Activated effector memory CD4-positive, alpha-beta T cell treated with anti-CD3 and anti-CD28 coated beads, Interleukin-2, amount 50 U/mL, for 16 hours (primary cell): ENCODE data around the gene CDADC1.
A peak's percentile ranks its signal among the peaks of the same experiment; 100 is the strongest.
"Not testable (repeated sequence)": the region's sequence is repeated elsewhere in the genome, so short reads cannot be mapped to it uniquely, and the experiment has no call there.

Source experiments
- DNase-seq: peaks from one replicate; pipeline ENCODE4 v3.0.0-alpha.2; 2020

Gene CDADC1

DNA sequence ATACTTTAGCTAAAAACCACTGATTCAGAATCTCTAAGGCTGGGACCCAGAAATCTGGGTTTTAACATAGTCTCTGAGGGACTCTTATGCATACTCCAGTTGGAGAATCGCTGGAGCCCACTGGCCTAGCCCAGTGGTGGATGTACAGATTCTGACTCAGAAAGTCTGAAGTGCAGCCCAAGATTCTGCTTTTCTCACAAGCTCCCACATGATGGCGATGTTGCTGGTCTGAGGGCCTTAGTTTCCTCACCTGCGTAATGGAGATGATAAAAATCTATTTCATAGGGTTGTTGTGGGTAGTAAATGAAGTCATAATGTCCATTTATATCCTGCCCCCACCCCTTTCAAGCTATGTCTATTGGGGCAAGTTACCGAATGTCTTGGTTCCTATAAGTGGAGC is 7.7 kb upstream of the CDADC1 start:
- DNase-seq: peak; percentile 73

DNA sequence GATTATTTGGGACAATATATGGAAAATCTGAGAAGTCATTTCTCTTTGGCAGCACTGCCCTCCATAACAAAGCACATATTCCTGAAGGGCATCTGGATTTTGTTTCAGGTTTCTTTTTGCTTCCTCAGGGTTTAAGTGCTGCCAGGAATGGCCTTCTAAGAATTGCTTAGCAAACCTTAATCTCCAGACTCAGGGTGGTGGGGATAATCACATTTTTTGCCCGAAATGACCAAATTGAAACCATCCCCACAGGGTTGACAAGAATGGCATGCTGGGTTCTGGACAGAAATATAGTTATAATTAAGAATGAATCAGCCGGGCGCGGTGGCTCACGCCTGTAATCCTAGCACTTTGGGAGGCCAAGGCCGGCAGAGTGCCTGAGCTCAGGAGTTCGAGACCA is 6.4 kb upstream of the CDADC1 start:
- DNase-seq: no peak

DNA sequence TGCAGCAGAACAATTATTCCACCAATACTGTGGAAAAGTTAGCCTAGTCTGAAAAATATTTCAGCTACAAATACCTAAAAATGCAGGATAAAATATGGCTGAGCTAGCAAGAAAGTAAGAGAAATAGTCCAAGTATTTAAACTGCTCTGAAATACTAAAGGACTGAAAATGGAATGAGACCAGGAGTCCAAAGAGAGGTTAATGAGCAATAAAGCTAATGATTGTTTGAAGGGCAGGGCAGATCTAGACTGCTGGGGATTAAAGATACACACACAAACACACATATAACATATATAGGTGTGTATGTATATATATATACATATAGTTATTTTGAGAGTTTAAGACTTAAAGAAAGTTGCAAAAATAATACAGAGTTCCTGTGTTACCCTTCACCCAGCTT is 2.6 kb upstream of the CDADC1 start:
- DNase-seq: no peak

DNA sequence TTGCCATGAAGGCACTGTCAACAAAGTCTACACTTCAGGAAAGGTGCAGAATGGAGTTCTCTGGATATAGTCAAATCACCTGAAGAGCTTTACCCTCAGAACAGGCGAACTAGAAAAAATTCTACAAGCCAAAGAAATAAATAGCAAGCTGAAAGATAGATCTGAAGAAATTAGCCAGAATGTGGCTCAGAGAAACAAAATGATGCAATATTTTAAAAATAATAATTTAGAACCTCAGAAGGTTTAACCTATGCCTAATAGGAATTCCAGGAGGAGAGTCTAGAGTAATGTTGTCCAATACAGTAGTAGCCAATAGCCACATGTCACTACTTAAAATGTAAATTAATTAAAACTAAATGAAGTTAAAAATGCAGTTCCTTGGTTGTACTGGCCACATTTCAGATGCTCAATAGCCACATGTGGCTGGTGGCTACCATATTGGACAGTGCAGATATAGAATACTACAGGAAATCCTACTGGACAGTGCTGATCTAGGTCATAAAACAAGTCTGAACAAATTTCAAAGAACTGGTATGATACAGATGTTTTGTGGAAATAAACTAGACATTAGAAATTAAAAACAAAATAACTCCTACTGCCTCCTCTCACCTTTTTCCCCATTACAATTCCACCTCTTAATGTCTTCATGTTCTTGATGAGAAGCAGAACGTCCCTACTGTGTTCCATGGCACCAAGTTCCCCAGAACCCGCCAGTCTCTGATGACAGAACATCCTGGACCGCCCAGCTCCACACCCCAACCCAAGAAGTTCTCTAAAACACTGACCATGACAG is 679 bp upstream of the CDADC1 start:
- no peak for DNase-seq

DNA sequence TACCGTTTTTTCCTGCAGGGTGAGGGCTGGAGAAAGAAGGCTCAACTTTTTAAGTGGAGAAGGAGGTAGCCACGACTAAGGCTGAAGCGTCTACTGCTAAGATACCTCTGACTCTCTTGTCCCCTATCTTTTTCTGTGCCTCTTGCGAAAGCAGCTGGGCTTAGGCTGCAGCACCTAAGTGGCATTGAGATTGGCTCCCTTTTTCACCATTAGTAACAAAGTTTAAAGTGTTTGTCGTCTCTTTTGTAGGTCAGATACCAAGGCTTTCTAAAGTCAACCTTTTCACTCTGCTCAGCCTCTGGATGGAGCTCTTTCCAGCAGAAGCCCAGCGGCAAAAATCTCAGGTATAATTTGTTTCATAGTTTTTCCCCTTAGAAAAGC is 887 bp downstream of the CDADC1 start:
- no peak for DNase-seq

DNA sequence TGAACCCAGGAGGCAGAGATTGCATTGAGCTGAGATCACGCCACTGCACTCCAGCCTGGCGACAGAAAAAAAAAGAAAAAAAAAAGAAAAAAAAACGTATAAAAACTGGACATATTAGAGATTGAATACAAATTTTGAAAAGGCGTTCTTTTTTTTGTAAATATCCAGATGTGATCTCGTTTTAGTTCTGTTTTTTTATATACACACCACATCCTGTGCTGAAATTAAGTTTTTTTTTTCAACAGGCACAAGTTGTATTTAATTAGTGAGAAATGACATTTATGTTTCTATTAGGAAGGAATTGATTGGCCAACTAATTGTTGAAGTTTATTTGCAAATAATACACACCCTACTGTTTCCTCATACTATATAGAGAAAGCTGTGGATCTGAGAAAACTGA is 3.6 kb downstream of the CDADC1 start:
- DNase-seq: no peak

DNA sequence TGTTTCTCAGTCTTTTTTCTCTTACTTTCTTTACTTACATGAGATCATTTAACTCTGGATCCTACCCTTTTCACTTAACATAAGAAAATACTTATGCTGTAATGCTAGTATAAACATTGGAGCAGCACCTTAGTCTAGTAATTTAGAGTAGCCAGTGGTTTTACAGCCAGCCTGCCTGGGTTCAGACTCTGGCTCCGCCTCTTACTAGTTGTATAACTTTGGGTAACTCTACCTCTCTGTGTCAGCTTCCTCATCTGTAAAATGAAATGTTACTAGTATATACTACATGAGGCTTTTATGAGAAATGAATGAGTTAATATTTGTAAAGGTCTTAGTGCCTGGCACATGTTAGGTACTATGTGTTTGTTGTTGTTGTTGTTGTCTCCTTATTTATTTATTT is 5.6 kb downstream of the CDADC1 start:
- no peak for DNase-seq

DNA sequence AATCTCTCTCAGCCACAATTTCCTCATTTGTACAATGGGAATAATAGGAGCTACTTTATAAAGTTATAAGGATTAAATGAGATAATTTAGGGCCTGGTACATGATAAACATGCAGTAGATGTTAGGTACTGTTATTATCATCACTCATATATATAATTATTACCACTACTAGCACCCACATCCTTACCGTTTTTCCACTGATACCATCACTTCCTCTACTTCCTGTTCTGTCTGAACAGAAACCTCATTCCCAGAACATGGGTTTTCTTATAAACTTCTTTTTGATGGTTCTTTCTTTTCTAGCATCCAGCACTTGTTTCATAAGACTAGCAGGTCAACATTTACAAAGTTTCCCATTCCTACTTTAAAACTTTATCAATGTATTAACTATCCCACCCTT is 6.3 kb downstream of the CDADC1 start:
- DNase-seq: no peak

DNA sequence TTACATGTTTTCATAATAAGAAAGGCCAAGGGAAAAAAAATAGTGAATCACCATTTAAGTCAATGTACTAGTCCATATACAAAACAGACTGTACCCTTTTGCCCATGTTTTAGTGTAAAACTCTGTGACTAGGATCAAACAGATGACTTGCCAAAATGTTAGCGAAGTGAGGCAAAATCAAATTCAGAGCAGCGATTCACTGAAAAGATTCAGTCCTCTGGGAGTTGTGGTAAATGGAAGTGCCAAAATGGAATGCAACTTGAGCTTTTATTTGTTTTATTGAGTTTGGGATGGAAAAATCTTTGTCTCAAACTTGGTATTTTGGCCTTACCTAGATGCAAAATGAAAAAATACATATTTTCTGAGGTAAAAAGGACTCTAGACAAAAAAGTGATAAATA is 9.1 kb downstream of the CDADC1 start:
- DNase-seq: no peak

DNA sequence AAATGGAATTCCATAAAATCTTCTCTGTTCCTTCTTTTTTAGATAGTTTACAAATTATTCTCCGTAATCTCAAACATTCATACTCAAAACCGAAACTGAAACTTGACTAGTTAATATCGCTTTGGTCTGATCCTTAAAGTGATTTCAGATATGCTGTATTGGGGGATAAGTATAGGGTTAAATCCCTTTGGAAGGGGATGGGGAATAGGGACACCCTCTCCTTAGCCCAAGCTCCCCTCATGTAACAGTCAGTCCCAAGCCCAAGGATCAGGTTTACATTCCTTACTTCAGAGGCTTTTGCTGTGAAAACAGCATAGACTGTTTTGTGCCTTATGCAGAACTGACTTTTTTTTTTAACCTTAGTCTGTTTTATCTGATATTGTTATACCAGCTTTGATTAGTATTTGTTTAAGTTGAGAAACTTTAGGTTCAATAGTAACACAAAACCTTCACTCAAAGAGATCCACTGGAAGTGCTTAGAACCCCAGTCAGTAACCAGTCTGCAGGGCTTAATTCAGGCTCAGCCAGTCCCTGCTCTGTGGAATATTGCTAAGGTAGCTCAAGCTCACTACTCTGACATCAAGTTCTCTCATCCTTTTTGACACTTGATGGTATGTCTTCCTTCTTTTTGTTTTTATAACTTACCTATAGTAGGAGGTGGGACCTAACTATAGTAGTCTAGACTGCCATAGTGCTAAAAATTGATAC is 10.5 kb downstream of the CDADC1 start:
- DNase-seq: no peak

DNA sequence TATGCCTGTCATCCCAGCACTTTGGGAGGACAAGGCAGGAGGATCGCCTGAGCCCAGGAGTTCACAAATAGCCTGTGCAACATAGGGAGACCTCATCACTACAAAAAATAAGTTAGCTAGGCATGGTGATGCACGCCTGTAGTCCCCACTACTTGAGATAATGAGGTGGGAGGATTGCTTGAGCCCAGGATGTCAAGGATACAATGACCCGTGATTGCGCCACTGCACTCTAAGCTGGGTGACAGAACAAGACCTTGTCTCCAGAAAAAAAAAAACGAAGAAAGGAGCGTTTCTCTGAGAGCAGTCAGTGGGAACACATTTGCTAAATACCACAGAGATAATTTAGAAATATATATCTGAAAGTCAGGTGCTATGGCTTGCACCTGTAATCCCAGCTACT is 11.9 kb downstream of the CDADC1 start:
- DNase-seq: no peak

DNA sequence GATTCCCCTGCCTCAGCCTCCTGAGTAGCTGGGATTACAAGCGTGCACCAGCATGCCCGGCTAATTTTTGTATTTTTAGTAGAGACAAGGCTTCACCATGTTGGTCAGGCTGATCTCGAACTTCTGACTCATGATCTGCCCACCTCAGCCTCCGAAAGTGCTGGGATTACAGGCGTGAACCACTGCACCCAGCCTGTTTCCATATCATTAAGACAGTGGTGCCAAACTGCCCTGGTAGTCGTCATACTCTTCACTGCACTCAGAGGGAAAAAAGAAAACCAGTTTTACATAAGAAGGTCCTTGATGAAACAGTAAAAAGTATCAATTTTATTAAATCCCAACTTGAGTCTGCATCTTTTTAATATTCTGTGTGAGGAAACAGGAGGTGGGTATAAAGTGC is 14.9 kb downstream of the CDADC1 start:
- no peak for DNase-seq

DNA sequence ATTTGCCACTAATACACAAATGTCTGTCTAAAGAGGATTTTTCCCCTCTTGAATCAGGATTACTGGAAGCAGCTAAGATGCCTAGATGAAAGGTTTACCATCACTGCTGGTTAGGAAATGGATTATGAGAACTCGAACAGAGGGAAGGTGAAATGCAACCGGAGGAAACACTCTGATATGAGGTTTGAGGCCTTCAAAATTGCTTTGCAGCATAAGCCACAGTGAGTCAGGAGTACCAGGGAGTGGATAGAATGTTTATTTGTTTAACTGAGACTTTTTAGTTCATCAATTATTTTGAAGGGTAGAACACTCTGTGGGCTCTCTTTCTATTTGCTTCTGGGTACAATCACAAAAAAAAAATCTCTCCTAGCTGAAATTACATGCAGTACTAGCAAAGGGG is 18.1 kb downstream of the CDADC1 start:
- DNase-seq: no peak

DNA sequence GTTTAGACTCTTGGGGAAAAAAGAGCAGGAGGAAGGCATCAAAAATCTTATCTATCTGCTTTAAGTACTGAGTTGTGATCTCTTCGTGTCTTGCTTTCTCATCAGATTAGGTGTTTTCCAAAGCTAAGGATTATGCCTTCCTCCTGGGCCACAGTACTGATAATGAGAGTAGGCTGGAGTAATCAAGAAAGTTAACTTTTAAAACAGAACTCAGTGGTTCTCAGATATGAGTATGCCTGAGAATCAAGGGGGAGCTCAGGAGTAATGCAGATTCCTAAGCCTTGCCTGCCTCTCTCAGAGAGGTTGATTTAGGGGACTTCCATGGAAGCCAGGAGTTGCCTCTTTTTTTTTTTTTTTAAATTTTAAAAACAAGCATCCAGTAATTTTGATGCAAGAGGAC is 23.5 kb downstream of the CDADC1 start:
- DNase-seq: no peak

DNA sequence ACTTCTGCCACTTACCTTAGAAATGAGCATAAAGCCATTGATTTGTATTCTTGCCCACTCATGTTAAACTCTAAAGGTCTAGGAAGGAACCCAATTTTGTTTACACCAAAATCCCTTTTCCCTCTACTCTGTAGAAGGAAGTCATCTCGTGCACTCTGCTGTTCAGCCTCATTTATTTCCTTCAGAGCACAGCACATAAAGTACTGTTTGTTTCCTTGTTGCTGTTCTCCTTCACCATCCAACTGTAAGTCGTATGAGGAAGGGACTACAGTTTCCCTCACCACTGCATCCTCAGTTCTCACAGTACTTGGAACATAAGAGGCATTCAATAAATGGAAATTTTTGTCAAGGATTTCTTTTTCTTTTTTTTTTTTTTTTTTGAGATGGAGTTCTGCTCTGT is 24.6 kb downstream of the CDADC1 start:
- no peak for DNase-seq

DNA sequence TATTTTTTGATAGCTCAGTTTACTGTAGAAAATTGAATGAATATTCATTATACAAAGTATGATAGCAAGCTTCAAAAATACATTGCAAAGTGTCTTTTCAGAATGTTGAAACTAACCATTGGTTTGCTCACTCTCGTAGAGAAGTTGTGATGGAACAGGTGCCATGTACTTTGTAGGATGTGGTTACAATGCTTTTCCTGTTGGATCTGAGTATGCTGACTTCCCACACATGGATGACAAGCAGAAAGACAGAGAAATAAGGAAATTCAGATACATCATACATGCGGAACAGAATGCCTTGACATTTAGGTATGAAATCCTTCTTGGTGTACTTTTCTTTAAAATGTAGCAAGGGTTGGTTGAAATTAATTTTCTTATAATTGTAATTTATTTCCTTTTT is 30.5 kb downstream of the CDADC1 start:
- DNase-seq: no peak

DNA sequence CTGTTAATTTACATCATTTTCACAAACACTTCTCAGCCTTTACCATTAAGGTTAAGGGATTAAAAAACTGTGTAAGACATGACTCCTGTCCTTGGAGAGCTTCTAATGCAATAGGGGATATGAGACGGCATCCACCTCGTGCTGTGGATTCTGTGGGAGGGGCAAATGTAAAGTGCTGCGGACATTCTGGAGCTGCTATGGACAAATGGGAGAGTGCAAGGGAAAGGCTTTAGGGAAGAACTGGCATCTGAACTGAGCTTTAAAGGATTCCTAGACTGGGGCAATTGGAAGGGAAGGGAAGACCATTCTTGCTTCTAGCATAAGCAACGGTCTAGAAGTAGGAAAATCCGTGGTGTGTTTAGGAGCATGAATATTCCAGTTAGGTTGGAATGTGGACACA is 31.4 kb downstream of the CDADC1 start:
- no peak for DNase-seq

DNA sequence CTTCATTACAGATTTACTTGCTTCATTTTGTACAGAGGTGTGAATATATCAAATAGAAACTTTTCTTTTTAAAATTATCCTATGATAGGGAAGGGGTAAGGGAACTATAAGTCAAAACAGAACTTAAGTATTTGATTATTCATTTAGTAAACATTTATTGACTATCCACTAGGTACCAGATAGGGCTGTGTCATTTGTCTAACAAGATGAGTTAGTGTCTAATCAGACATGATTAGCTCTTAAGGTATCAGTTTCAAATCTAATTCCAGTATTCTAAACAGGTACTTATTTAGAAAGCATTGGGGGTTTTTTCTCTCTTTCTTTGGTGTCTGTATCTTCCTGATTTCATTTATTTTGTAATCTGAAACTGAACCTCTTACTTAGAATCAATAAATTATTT is 32.2 kb downstream of the CDADC1 start:
- DNase-seq: no peak

DNA sequence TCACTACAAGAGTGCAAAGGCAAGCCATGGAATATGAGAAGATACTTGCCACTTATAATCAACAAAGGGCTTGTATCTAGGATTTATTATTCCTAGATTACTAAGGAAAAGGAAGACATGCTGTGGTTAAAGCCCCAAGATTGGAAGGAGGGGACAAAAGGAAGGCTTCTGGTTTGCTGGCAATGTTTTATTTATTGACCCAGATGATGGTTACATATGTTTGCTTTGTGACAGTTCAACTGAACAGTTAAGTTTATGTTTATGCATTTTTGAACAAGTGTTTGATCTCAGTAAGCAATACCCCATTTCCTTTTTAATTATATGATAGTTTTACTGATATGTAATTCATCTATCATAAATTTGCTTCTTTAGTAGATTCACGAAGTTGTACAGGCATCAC is 40.3 kb downstream of the CDADC1 start:
- no peak for DNase-seq

DNA sequence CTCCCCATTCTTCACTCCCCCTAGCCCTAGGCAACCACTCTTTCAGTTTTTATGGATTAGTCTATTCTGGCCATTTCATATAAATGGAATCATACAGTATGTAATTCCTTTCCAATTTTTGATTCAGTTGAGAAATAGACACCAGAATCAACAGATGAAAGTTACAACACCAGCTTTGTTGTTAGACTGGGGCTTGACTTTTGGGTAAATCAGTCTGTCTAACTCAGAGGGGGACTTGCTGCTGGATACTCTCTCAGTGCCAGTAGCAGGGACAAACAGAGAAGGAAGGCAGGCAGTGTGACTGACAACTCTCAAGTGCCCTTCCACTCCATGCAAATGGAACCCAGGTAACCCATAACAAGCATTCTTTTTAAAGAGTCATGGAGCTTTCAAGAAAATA is 40.7 kb downstream of the CDADC1 start:
- no peak for DNase-seq

DNA sequence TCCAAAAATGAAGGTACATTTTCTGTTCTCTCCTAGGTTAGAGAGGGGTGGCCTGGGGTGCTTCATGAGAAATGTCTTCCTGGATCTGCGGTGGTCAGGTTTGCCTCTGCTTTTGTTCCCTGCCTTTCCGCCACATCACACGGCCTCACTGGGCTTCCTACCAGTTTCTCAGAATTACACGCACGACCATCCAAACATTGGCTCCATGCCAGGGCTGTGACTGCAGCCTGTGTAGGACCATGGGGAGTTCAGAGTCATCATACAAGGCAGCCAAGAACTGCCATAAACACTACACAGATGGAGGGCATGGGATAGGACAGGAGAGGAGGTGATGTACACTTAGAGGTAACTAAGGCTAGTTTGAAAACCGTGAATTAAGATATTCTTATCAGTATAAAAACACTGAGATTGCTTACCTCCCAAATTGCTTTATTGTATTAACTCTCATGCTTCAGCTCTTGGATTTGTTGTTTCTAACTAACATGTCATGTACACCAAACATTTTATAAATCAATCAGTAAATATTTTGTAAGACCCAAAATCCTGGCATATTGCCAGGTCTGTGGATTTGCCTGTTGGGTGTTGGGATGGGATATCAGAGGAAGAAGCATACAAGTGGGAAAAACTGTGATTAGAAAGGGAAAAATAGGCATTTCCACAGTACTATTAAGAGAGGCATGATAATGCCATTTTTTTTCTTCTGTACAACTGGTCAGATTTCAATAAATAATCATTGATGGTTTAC is 45.2 kb downstream of the CDADC1 start:
- DNase-seq: no peak

DNA sequence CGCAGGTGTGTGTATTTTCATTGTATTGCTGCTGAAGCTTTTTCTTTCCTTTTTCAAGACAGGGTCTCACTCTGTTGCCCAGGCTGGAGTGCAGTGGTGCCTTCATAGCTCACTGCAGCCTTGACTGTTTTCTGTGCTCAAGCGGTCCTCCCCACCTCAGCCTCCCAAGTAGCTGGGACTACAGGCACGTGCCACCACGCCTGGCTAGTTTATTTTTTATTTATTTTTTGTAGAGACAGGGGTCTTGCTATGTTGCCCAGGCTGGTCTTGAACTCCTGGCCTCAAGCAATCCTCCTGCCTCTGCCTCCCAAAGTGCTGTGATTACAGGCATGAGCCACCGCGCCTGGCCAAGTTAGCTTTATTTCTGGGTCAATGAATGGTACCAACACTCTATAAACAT is 47.0 kb downstream of the CDADC1 start:
- not testable (repeated sequence) for DNase-seq

DNA sequence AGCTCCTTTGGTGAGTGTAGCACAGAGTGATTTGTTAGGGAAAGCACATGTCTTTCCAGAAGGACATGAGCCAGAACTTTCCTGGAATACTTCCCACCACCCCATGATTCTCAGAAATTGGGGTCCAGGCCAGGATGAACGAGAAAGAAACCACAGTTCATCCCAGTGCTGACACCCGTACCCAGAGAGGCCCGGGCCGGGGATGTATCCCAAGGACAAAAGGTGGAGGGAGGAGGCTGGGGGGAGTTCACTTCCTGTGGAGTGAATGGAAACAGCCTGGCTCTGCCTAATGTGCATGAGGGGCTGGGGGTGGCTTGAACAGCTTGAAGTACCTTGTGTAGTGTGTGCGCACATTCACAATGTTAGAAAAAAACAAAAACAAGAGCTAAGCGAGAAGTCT is 47.5 kb downstream of the CDADC1 start:
- no peak for DNase-seq

DNA sequence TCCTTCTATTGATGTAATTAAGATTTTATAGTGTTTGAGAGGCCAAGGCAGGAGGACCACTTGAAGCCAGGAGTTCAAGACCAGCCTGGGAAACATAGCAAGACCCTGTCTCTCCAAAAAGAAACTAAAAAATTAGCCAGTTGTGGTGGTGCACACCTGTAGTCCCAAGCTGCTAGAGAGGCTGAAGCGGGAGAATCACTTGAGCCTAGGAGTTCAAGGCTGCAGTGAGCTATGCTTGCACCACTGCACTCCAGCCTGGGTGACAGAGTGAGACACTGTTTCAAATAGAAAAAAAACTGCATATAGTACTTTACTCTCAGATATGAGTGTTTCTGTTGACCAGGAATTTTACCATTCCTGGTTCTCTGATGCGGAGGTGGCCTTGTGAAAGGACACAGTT is 48.9 kb downstream of the CDADC1 start:
- no peak for DNase-seq
